HG02981 (cell line): ENCODE data around the gene JAKMIP3.

Source experiments
- ATAC-seq: cut with Tn5 transposase; IDR thresholded peaks from one replicate; pipeline ENCODE4 v1.9.1; 2021; ENCODE audit warnings: mild to moderate bottlenecking, moderate library complexity; ENCODE audit not compliant: unreplicated experiment

The JAKMIP3 gene

DNA sequence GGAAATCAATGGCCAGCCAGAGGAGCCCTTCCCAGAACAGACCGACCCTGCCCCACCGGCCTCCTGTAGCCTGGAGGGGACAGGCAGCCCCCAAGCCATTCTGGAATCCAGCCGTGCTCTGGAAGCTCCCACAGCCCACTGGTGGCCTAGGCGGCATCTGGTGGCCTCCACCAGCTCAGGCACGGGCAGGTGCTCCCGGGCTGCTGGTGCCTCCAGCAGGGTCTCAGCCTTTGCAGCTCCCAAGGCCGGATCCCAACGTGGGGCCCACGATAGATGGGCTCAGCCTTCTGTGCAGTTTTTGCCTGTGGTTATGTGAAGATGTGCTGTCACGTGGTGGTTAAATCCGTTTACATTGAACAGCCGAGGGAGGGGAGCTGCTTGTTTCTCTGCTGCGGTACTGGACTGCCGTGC lies 44.4 kb downstream of the JAKMIP3 start:
- no peak for ATAC-seq

DNA sequence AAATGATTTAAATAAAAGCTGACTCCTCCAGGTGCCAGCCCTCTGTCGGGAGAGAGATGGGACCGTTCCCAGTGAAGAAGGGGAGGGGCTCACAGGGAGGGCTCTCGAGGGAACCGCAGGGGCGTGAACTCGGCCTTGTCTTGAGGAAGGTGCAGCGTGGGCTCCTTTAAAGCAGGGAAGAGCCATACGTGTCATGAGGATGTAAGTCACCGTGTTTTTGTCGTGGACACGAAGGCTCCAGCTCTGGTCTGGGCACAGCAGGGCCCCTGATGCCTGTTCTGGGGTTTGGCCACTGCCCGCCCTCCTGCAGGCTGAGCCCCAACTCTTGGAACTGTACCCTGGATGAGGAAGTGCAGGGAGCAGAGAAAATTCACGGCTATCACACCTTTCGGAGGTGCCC lies 45.0 kb downstream of the JAKMIP3 start:
- ATAC-seq = no peak

DNA sequence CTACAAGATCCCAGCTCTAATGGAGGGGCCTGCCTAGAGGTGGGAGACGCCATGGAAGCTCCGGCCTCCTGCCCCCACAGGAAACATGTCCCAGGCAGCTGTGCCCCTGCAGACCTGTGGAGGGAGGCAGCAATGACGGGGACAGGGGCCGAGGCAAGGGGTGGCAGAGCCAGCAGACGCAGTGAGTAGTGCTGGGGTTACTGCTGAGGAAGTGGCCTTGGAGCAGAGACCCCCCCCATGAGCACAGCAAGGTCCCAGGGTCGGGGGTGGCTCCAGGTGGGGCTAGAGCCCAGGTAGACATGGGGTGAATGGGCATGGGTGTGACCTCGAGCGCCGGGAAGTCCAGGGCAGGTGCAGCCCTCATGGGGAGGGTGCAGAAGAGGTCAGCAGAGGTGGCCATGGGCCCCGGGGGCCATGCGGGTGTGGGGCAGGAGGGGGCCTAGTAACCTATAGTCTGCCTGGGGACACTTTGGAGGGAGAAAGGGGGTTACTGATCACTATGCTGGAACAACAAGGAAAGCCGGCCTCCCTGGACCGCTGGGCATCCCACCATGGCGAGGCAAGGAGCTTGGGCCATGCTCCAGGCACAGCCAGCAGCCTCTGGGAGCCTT lies 45.5 kb downstream of the JAKMIP3 start:
- no peak for ATAC-seq

DNA sequence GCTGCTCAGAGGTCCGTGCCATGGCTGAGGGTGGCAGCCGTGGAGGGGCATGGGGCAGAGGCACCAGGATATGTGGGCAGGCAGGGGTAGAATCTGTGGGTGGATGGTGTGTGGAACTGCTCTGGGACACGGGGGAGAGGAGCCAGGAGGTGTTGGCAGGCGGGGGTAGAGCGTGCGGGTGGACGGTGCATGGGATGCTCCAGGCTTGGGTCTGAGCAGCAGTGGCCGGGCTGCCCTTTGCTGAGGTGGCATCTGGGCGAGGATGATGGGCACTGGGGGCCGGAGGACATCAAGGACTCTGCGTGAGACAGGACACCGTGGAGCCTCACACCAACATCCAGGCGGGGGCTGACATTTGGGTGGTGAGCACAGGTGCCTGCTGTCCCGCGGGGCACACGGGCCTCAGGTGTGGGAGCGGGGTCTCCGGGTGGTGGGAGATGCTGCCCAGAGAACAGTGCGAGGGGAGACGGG lies 46.2 kb downstream of the JAKMIP3 start:
- ATAC-seq = no peak

DNA sequence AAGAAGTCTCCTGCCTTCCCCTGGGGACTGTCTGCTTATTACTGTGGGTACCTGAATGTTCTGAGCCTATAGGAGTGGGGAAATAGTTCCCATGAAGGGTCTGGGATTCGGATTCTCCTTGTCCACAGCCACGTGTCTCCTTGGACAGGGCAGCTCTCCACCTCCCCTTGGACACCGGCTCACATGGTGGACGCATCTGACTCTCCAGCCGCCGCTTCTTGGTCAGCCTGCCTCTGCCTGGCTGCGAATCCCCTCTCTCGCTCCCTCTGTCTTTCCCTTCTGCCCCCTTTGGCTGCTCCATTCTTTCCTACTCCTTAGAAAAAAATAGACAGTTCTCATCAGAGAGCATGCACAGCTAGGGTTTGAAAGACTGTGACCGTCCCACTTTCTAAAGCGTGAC lies 46.9 kb downstream of the JAKMIP3 start:
- ATAC-seq = no peak

DNA sequence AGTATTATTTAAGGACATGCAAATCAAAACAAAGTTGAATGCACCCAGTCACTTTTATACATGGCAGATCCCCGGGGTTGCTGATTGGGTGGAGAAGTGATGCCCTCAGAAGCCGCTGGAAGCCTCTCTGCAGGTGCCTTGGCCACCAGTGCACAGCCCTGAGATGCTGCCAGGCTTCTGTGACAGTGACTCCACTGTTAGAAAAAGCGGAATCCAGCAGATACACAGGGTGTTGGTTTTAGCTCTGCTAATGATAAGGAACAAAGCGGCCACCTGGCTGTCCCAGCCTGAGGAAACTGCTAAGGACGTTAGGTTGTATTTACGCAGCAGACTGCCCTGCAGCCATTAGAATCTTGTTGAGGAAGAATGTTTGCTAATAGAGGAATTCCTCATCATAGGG lies 47.5 kb downstream of the JAKMIP3 start:
- ATAC-seq = no peak

DNA sequence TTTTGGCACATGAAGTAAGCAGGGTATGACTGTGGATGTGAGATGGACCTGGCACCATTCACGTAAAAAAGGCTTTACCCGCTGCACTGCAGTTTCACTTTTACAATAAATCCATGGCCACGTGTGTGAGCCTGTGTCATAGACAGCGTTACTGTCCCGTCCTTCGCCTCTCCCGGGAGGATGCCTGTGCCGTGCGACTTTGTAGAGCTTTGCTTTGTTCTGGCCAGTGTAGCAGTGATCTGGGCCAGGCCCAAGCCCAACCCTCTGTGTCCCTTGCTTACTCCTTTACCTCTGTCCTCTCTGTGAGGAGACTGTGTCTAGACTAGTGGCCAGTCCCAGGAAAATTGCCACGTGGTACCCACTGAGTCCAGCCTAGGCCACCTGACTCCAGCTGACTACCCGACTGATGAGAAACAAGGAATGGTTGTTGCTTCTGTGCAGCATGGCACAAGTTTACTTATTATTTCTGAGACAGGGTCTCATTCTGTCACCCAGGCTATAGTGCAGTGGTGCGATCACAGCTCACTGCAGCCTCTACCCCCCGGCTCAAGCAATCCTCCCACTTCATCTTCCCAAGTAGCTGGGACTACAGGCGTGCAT lies 48.1 kb downstream of the JAKMIP3 start:
- ATAC-seq = no peak

DNA sequence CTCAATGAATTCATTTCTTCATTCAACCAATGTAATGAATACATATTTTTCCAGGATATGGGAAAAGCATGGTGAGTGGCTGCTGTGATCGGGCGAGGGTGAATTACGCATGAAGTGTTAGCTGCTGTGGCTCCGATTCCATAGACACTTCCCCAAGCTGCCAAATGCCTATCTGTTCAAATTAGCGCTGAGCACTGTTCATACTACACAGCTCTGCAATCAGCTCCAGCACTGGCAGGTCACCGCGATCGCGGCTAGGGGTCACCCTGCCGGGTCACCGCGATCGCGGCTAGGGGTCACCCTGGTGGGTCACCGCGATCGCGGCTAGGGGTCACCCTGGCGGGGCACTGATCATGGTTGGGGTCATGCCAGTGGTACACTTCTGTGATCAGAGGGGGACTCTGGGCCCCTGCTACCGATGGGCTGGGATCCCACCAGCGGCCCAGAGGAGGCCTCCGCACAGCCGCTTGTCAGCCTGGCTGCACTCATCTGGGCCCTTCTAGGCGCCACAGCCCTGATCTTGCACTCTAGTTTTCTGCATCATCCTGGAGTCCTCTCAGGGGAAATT lies 49.3 kb downstream of the JAKMIP3 start:
- no peak for ATAC-seq
